PC-3 (cell line): ENCODE results near the gene DAPK1. TPM values are rescaled to one million over a fixed set of nuclear protein-coding genes. Genes with fewer than 3 reads are reported as not detected.

ENCODE experiments used
- ATAC-seq: fragments of 200-7000 bp; cut with Tn5 transposase; 2 replicates; pipeline ENCODE4 v1.9.1; 2020; ENCODE audit warnings: mild to moderate bottlenecking, moderate library complexity
- BruUV-seq: library from RNA; stranded (reverse); fragments of 400-500 nt; replicated peaks from 2 replicates; lab custom pipeline; 2021; lab: Mats Ljungman, UMichigan
- CTCF ChIA-PET: fragments of 300-600 bp; sonication (Branson Sonifier 250); formaldehyde crosslinking; loops from one replicate; lab custom pipeline; 2022; ENCODE audit warnings: antibody characterized with exemption; lab: Charles Lee
- POLR2A ChIA-PET: fragments of 300-600 bp; sonication (Branson Sonifier 250); formaldehyde crosslinking; loops from one replicate; lab custom pipeline; 2022; ENCODE audit warnings: antibody characterized with exemption; ENCODE audit not compliant: unreplicated experiment; lab: Charles Lee
- DNase-seq: peaks from one replicate; pipeline ENCODE4 v3.0.0-alpha.2; 2015
- H2AFZ ChIP-seq: fragments of 300-600 bp; sonication (generic); 2 replicates; pipeline ENCODE4 v1.6.0; 2016; ENCODE audit warnings: antibody characterized with exemption, low read length
- H3F3A ChIP-seq: fragments of 300-600 bp; sonication (generic); one replicate; pipeline ENCODE4 v1.6.0; 2017; ENCODE audit warnings: antibody characterized with exemption, low read length, control low read depth, mild to moderate bottlenecking; ENCODE audit not compliant: unreplicated experiment
- H3K27ac ChIP-seq: fragments of 300-600 bp; sonication (generic); 2 replicates; pipeline ENCODE4 v1.5.1; 2016; ENCODE audit warnings: mild to moderate bottlenecking, low read length
- H3K27me3 ChIP-seq: fragments of 300-600 bp; sonication (generic); 2 replicates; pipeline ENCODE4 v1.6.1; 2016; ENCODE audit warnings: low read length, mixed read lengths
- H3K36me3 ChIP-seq: fragments of 300-600 bp; sonication (generic); 2 replicates; pipeline ENCODE4 v1.6.1; 2016; ENCODE audit warnings: low read depth, mixed run types, low read length, mixed read lengths
- H3K4me1 ChIP-seq: fragments of 300-600 bp; sonication (generic); 2 replicates; pipeline ENCODE4 v1.5.1; 2016; ENCODE audit warnings: low read length; ENCODE audit not compliant: insufficient read depth
- H3K4me2 ChIP-seq: fragments of 300-600 bp; sonication (generic); 2 replicates; pipeline ENCODE4 v1.6.0; 2016; ENCODE audit warnings: low read length
- H3K4me3 ChIP-seq: fragments of 300-600 bp; sonication (generic); 2 replicates; pipeline ENCODE4 v1.5.1; 2016; ENCODE audit warnings: mild to moderate bottlenecking, low read length, mixed read lengths
- H3K79me2 ChIP-seq: fragments of 300-600 bp; sonication (generic); 2 replicates; pipeline ENCODE4 v1.6.1; 2017; ENCODE audit warnings: low read length, mixed read lengths
- H3K9ac ChIP-seq: fragments of 300-600 bp; sonication (generic); 2 replicates; pipeline ENCODE4 v1.6.0; 2016; ENCODE audit warnings: mild to moderate bottlenecking, low read length
- H3K9me2 ChIP-seq: fragments of 300-600 bp; sonication (generic); replicated peaks from 2 replicates; pipeline ENCODE4 v1.6.1; 2016; ENCODE audit warnings: mixed run types, low read length, mixed read lengths
- H3K9me3 ChIP-seq: fragments of 300-600 bp; sonication (generic); 2 replicates; pipeline ENCODE4 v1.6.1; 2016; ENCODE audit warnings: low read length, mixed read lengths
- H4K20me1 ChIP-seq: fragments of 300-600 bp; sonication (generic); 2 replicates; pipeline ENCODE4 v1.6.1; 2016; ENCODE audit warnings: low read length, mixed read lengths
- EZH2 ChIP-seq: fragments of 300-600 bp; sonication (generic); IDR thresholded peaks from one replicate; pipeline ENCODE4 v1.6.1; 2017; ENCODE audit warnings: antibody characterized with exemption, mild to moderate bottlenecking, low read length; ENCODE audit not compliant: unreplicated experiment
- EZH2phosphoT487 ChIP-seq: fragments of 300-600 bp; sonication (generic); IDR thresholded peaks from 2 replicates; pipeline ENCODE4 v1.6.1; 2018; ENCODE audit warnings: mild to moderate bottlenecking, antibody characterized with exemption, low read length, borderline replicate concordance
- intact Hi-C: fragments of 100-400 bp; cut with micrococcal nuclease; formaldehyde crosslinking; loops from 2 replicates; pipeline ENCODE4 v1.9.0; 2023
- total RNA-seq: library from RNA; depleted of rRNA; stranded (reverse); fragments of >200 nt; gene quantifications from 2 replicates; pipeline ENCODE4 v1.2.3, GENCODE V29; 2014
- TF ChIP-seq, protein P1 (sequence below): fragments of 300-600 bp; sonication (generic); conservative IDR thresholded peaks from 2 replicates; pipeline ENCODE4 v1.5.1; 2017; ENCODE audit warnings: antibody characterized with exemption, low read depth, mild to moderate bottlenecking, low read length

The DAPK1 gene
- total RNA-seq, 1 experiment from 2014 or later = not detected

DNA sequence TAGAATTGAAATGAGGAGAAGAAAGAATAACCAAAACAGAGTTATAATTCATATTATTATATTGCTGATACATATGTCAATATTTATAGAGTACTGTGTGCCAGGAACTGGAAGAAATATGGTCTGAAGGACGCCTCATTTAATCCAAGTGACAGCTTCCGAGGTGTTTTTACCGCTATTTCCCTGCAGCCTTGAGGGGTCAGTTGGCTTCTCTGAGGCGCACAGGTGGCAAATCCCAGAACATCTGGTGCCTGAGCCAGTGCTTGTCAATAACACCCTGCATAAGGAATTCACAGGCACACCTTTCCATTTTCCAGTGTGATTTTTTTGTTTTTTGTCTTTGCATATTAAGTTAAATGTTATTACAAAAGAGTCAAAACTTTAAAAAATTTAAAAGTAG lies 185.0 kb downstream of the DAPK1 start:
- no peak for DNase-seq
- H3K9me3 ChIP-seq = no peaks in the 10 kb centered on the region
- TF ChIP-seq EZH2phosphoT487 (no peak), EZH2 (no peak)
- TF ChIP-seq, protein P1, sequence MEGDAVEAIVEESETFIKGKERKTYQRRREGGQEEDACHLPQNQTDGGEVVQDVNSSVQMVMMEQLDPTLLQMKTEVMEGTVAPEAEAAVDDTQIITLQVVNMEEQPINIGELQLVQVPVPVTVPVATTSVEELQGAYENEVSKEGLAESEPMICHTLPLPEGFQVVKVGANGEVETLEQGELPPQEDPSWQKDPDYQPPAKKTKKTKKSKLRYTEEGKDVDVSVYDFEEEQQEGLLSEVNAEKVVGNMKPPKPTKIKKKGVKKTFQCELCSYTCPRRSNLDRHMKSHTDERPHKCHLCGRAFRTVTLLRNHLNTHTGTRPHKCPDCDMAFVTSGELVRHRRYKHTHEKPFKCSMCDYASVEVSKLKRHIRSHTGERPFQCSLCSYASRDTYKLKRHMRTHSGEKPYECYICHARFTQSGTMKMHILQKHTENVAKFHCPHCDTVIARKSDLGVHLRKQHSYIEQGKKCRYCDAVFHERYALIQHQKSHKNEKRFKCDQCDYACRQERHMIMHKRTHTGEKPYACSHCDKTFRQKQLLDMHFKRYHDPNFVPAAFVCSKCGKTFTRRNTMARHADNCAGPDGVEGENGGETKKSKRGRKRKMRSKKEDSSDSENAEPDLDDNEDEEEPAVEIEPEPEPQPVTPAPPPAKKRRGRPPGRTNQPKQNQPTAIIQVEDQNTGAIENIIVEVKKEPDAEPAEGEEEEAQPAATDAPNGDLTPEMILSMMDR = no peak
- no peaks in the 10 kb centered on the region for H3K79me2 ChIP-seq
- no peaks in the 10 kb centered on the region for H3F3A ChIP-seq
- H3K27ac ChIP-seq = no peak overlapping the region
- POLR2A ChIA-PET = no interaction called here
- H3K27me3 ChIP-seq = no peaks in the 10 kb centered on the region
- no peak overlapping the region for H2AFZ ChIP-seq
- H3K4me1 ChIP-seq = peaks cover 10% of the 10 kb centered on the region; the same call in 1 of the 2 replicates
- intact Hi-C loops = loop anchor here (10.0 kb wide), 1 partner anchor 52 kb away; no protein-coding TSS in a partner anchor
- no peaks in the 10 kb centered on the region for H3K9me2 ChIP-seq
- no peaks in the 10 kb centered on the region for H4K20me1 ChIP-seq
- CTCF ChIA-PET = no interaction called here
- ATAC-seq = no peak
- no peak overlapping the region for H3K9ac ChIP-seq
- BruUV-seq = no TSS peak
- no peak overlapping the region for H3K4me2 ChIP-seq
- no peak overlapping the region for H3K4me3 ChIP-seq
- H3K36me3 ChIP-seq = no peaks in the 10 kb centered on the region

DNA sequence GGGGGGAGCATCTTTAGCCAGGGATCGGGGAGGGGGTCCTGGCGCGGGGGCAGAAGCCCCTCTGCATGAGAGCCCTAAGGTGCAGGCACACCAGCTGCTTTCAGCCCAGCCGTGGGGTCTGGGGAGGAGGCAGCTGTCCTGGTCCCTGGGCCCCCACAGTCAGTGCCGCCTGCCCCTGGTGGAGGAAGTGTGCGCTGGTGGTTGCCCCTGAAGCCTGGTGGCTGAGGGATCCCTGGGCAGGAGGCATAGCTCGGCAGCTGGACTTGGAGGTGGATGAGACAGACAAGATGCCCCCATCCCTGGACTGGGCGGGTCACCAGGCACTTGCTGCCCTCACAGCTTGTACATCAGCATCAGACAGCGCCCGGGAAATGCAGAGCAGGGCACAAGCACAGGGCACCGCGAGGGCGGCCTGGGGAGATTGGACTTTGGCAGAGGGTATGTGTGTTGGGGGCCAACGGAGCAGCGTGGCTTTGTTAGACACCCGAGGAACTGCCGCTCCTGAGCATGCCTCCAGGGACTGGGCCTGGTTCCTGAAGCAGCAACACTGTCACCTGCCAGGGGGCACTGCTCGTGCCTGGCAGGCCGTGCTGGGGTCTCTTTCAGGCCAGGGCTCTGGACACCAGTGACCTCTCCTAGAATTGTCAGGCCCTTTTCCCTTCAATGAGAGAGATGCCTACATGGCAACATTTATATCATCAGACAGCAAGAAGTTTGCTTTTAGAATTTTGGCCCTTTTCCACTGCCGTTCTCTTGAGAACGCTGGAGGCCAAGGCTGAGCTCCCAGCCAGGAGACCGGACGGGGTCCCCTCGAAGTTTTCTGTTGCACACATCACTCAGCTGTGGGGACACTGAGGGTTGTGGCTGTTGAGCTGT lies 186.3 kb downstream of the DAPK1 start:
- no peaks in the 10 kb centered on the region for H3K27me3 ChIP-seq
- DNase-seq = no peak
- 0 out of 2 replicates have a peak overlapping the region, but pooled peaks have one; percentile 50 for H2AFZ ChIP-seq
- BruUV-seq = no TSS peak
- no peaks in the 10 kb centered on the region for H3K36me3 ChIP-seq
- no peaks in the 10 kb centered on the region for H3K9me3 ChIP-seq
- ChIA-PET POLR2A (no interaction called here), CTCF (no interaction called here)
- TF ChIP-seq EZH2phosphoT487 (no peak), EZH2 (no peak)
- TF ChIP-seq, protein P1 = no peak
- H3K9ac ChIP-seq = no peak overlapping the region
- no peaks in the 10 kb centered on the region for H3K9me2 ChIP-seq
- intact Hi-C loops = loop anchor here (1.0 to 10.0 kb wide), 2 partner anchors 51 to 129 kb away; no protein-coding TSS in a partner anchor
- no peaks in the 10 kb centered on the region for H3F3A ChIP-seq
- no peak overlapping the region for H3K4me3 ChIP-seq
- H3K4me2 ChIP-seq = no peak overlapping the region
- peaks cover 10% of the 10 kb centered on the region; the same call in 1 of the 2 replicates for H3K4me1 ChIP-seq
- H3K79me2 ChIP-seq = no peaks in the 10 kb centered on the region
- no peaks in the 10 kb centered on the region for H4K20me1 ChIP-seq
- no peak overlapping the region for H3K27ac ChIP-seq
- ATAC-seq = no peak
